ENCODE results near the gene DAPK1. TPM values are rescaled to one million over a fixed set of nuclear protein-coding genes. Genes with fewer than 3 reads are reported as not detected.

The DAPK1 gene
- total and polyA plus RNA-seq, 2 donors (not counting 3 experiments of a cell fraction or from before 2014, with no cell fraction given), result 58.9 to 119 TPM

GRCh38 chr9:87739546-87739945 is 241.9 kb downstream of the DAPK1 start:
- Histone ChIP-seq H3K4me1 (ENCODE audit: control insufficient read depth, extremely low read depth, insufficient read depth, low read length) (no peaks in the 10 kb centered on the region), H4K20me1 (replicated peaks; ENCODE audit: control insufficient read depth, extremely low read depth, insufficient read depth, low read length) (no peaks in the 10 kb centered on the region), H3K36me3 (ENCODE audit: control insufficient read depth in 2 of 2, extremely low read depth in 1 of 2, insufficient read depth in 2 of 2, low read length in 2 of 2) (no peaks in the 10 kb centered on the region), H3K9me3 (replicated peaks; ENCODE audit: control insufficient read depth, insufficient read depth, low read length) (no peaks in the 10 kb centered on the region), H3K4me2 (ENCODE audit: insufficient read depth, low read length) (no peak overlapping the region), H3K27me3 (ENCODE audit: control insufficient read depth in 2 of 2, insufficient read depth in 2 of 2, low read length in 2 of 2) (peaks cover 0 to 2% of the 10 kb centered on the region in 2 experiments), H3K9me1 (replicated peaks; ENCODE audit: control insufficient read depth, extremely low read depth, insufficient read depth, low read length) (no peaks in the 10 kb centered on the region), H3K79me2 (ENCODE audit: control insufficient read depth, insufficient read depth, low read length) (no peaks in the 10 kb centered on the region), H2AFZ (ENCODE audit: low read depth, low read length) (no peak overlapping the region), H3K27ac (ENCODE audit: insufficient read depth, low read depth, low read length) (no peak overlapping the region), H3K9ac (replicated peaks; ENCODE audit: extremely low read depth, insufficient read depth, low read length) (no peak overlapping the region), H3K4me3 (replicated peaks in 1 of 3; ENCODE audit: insufficient read depth in 1 of 3, low read depth in 1 of 3, low read length in 3 of 3) (no peak overlapping the region)
- DNase-seq (ENCODE audit: low read depth, low spot score), result no peak
- TF ChIP-seq GATA2 (IDR thresholded peaks at IDR 0.05; ENCODE audit: insufficient read depth, insufficient read length, low read depth, low read length) (no peak), EZH2 (IDR thresholded peaks at IDR 0.05; ENCODE audit: borderline replicate concordance, low read depth, low read length, severe bottlenecking) (no peak), MAX (IDR thresholded peaks at IDR 0.05; ENCODE audit: insufficient read depth, insufficient read length) (no peak), JUN (IDR thresholded peaks at IDR 0.05; ENCODE audit: borderline replicate concordance, insufficient read depth, insufficient read length, low read depth) (no peak)
- intact Hi-C loops (cut with micrococcal nuclease), result no loop called here
- POLR2A ChIA-PET, result no interaction called here
- no peak for FAIRE-seq
- CTCF ChIA-PET, result no interaction called here
- BruUV-seq (replicated peaks), result no TSS peak
- dilution Hi-C loops (cut with MboI; ENCODE audit: extremely low pct_ligation_motif_present, low sequenced_read_pairs), result no loop called here

GRCh38 chr9:87740209-87740608 is 242.5 kb downstream of the DAPK1 start:
- H3K9me3 ChIP-seq (replicated peaks; ENCODE audit: control insufficient read depth, insufficient read depth, low read length), result no peaks in the 10 kb centered on the region
- H3K4me3 ChIP-seq (replicated peaks in 1 of 3; ENCODE audit: insufficient read depth in 1 of 3, low read depth in 1 of 3, low read length in 3 of 3), result no peak overlapping the region
- H3K36me3 ChIP-seq (ENCODE audit: control insufficient read depth in 2 of 2, extremely low read depth in 1 of 2, insufficient read depth in 2 of 2, low read length in 2 of 2), result no peaks in the 10 kb centered on the region
- dilution Hi-C loops (cut with MboI; ENCODE audit: extremely low pct_ligation_motif_present, low sequenced_read_pairs) (no loop called here), intact Hi-C loops (cut with micrococcal nuclease) (no loop called here)
- CTCF ChIA-PET, result interaction anchor here (1.3 kb wide), 1 partner anchor 14 kb away, joined by 3 read pairs; the partner anchor contains the start of gene CTSL
- peaks cover 0 to 2% of the 10 kb centered on the region in 2 experiments for H3K27me3 ChIP-seq (ENCODE audit: control insufficient read depth in 2 of 2, insufficient read depth in 2 of 2, low read length in 2 of 2)
- no peaks in the 10 kb centered on the region for H4K20me1 ChIP-seq (replicated peaks; ENCODE audit: control insufficient read depth, extremely low read depth, insufficient read depth, low read length)
- no peaks in the 10 kb centered on the region for H3K79me2 ChIP-seq (ENCODE audit: control insufficient read depth, insufficient read depth, low read length)
- no TSS peak for BruUV-seq (replicated peaks)
- TF ChIP-seq GATA2 (IDR thresholded peaks at IDR 0.05; ENCODE audit: insufficient read depth, insufficient read length, low read depth, low read length) (no peak), JUN (IDR thresholded peaks at IDR 0.05; ENCODE audit: borderline replicate concordance, insufficient read depth, insufficient read length, low read depth) (no peak), FOS (IDR thresholded peaks at IDR 0.05; ENCODE audit: borderline replicate concordance, insufficient read depth, low read length) (no peak), EZH2 (IDR thresholded peaks at IDR 0.05; ENCODE audit: borderline replicate concordance, low read depth, low read length, severe bottlenecking) (no peak), POLR2A (IDR thresholded peaks at IDR 0.05; ENCODE audit: low read depth, low read length) (no peak), MYC (IDR thresholded peaks at IDR 0.05; ENCODE audit: low read depth, low read length) (no peak), CTCF (IDR thresholded peaks at IDR 0.05; ENCODE audit: extremely low read depth in 1 of 2, insufficient read depth in 1 of 2, low read depth in 1 of 2, low read length in 2 of 2) (no peak), MAX (IDR thresholded peaks at IDR 0.05; ENCODE audit: insufficient read depth, insufficient read length) (no peak), POLR2AphosphoS5 (IDR thresholded peaks at IDR 0.05; ENCODE audit: insufficient read depth, low read depth, low read length) (no peak)
- no peak overlapping the region for H3K9ac ChIP-seq (replicated peaks; ENCODE audit: extremely low read depth, insufficient read depth, low read length)
- H2AFZ ChIP-seq (ENCODE audit: low read depth, low read length), result no peak overlapping the region
- FAIRE-seq (no peak), DNase-seq (ENCODE audit: low read depth, low spot score) (no peak)
- H3K4me2 ChIP-seq (ENCODE audit: insufficient read depth, low read length), result no peak overlapping the region
- POLR2A ChIA-PET, result no interaction called here
- no peaks in the 10 kb centered on the region for H3K4me1 ChIP-seq (ENCODE audit: control insufficient read depth, extremely low read depth, insufficient read depth, low read length)
- no peaks in the 10 kb centered on the region for H3K9me1 ChIP-seq (replicated peaks; ENCODE audit: control insufficient read depth, extremely low read depth, insufficient read depth, low read length)
- H3K27ac ChIP-seq (ENCODE audit: insufficient read depth, low read depth, low read length), result no peak overlapping the region
